ENCODE data around the gene DSC1. TPM values are rescaled to one million over a fixed set of nuclear protein-coding genes. Genes with fewer than 3 reads are reported as not detected.

DSC1 gene
- total RNA-seq, 1 experiment from 2014 or later: not detected

- Histone ChIP-seq H3K9me2 (ENCODE audit: insufficient read depth) (no peaks in the 10 kb centered on the region), H3K4me2 (ENCODE audit: low read length) (no peak overlapping the region), H3K4me1 (ENCODE audit: control insufficient read depth in 1 of 2, insufficient read depth in 2 of 2, low read length in 2 of 2) (no peaks in the 10 kb centered on the region; a peak in 1 of 4 replicates), H3K9me3 (ENCODE audit: control insufficient read depth in 1 of 2, insufficient read depth in 1 of 2, low read depth in 1 of 2, low read length in 2 of 2) (no peaks in the 10 kb centered on the region), H4K20me1 (ENCODE audit: insufficient read depth) (no peaks in the 10 kb centered on the region), H3K79me2 (ENCODE audit: insufficient read depth, low read length) (no peaks in the 10 kb centered on the region), H3K36me3 (ENCODE audit: control insufficient read depth in 1 of 2, insufficient read depth in 2 of 2, low read length in 2 of 2) (no peaks in the 10 kb centered on the region), H3K27me3 (ENCODE audit: insufficient read depth, low read length) (no peaks in the 10 kb centered on the region), H2AFZ (ENCODE audit: low read depth, low read length, poor library complexity, severe bottlenecking) (peak overlapping the region; percentile 26), H3K9ac (ENCODE audit: low read length) (no peak overlapping the region), H3K27ac (ENCODE audit: low read depth, low read length) (no peak overlapping the region), H3K4me3 (replicated peaks in 1 of 2; ENCODE audit: low read depth in 1 of 2, low read length in 2 of 2) (no peak overlapping the region)
- ChIA-PET RAD21 (ENCODE audit: low non-redundant PET in 1 of 2, low total read pairs in 2 of 2, uncharacterized antibody in 2 of 2, unreplicated experiment in 2 of 2) (no interaction called here), POLR2A (no interaction called here), CTCF (no interaction called here)
- BruUV-seq (replicated peaks): no TSS peak
- TF ChIP-seq POLR2A (IDR thresholded peaks at IDR 0.05; ENCODE audit: borderline replicate concordance, extremely low read depth, insufficient read depth, insufficient read length): no peak
- TF ChIP-seq FOSL1 (IDR thresholded peaks at IDR 0.05; ENCODE audit: low read depth): no peak
- no peak for TF ChIP-seq REST (IDR thresholded peaks at IDR 0.05; ENCODE audit: low read depth)
- no peak for TF ChIP-seq SRF (IDR thresholded peaks at IDR 0.05; ENCODE audit: low read depth)
- TF ChIP-seq, protein P1, sequence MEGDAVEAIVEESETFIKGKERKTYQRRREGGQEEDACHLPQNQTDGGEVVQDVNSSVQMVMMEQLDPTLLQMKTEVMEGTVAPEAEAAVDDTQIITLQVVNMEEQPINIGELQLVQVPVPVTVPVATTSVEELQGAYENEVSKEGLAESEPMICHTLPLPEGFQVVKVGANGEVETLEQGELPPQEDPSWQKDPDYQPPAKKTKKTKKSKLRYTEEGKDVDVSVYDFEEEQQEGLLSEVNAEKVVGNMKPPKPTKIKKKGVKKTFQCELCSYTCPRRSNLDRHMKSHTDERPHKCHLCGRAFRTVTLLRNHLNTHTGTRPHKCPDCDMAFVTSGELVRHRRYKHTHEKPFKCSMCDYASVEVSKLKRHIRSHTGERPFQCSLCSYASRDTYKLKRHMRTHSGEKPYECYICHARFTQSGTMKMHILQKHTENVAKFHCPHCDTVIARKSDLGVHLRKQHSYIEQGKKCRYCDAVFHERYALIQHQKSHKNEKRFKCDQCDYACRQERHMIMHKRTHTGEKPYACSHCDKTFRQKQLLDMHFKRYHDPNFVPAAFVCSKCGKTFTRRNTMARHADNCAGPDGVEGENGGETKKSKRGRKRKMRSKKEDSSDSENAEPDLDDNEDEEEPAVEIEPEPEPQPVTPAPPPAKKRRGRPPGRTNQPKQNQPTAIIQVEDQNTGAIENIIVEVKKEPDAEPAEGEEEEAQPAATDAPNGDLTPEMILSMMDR (IDR thresholded peaks at IDR 0.05 in 2 of 3, conservative IDR thresholded peaks at IDR 0.05 in 1 of 3; ENCODE audit: borderline replicate concordance in 1 of 3, insufficient read depth in 1 of 3, low read depth in 2 of 3, low read length in 2 of 3): no peak
- TF ChIP-seq, protein P2, sequence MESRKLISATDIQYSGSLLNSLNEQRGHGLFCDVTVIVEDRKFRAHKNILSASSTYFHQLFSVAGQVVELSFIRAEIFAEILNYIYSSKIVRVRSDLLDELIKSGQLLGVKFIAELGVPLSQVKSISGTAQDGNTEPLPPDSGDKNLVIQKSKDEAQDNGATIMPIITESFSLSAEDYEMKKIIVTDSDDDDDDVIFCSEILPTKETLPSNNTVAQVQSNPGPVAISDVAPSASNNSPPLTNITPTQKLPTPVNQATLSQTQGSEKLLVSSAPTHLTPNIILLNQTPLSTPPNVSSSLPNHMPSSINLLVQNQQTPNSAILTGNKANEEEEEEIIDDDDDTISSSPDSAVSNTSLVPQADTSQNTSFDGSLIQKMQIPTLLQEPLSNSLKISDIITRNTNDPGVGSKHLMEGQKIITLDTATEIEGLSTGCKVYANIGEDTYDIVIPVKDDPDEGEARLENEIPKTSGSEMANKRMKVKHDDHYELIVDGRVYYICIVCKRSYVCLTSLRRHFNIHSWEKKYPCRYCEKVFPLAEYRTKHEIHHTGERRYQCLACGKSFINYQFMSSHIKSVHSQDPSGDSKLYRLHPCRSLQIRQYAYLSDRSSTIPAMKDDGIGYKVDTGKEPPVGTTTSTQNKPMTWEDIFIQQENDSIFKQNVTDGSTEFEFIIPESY (IDR thresholded peaks at IDR 0.05; ENCODE audit: extremely low read depth, insufficient replicate concordance, low read length): no peak
- TF ChIP-seq TCF7L2 (IDR thresholded peaks at IDR 0.05; ENCODE audit: borderline replicate concordance, extremely low read depth, insufficient read depth, insufficient read length): no peak
- no peak for TF ChIP-seq SIN3A (IDR thresholded peaks at IDR 0.05; ENCODE audit: low read depth)
- no peak for TF ChIP-seq CEBPB (IDR thresholded peaks at IDR 0.05; ENCODE audit: low read depth)
- no peak for TF ChIP-seq ZNF274 (IDR thresholded peaks at IDR 0.05; ENCODE audit: low read depth, low read length)
- no peak for TF ChIP-seq CBX3 (IDR thresholded peaks at IDR 0.05; ENCODE audit: low read depth)
- no peak for TF ChIP-seq POLR2AphosphoS5 (IDR thresholded peaks at IDR 0.05; ENCODE audit: low read depth, low read length)
- TF ChIP-seq ELF1 (IDR thresholded peaks at IDR 0.05; ENCODE audit: borderline replicate concordance, low read depth): no peak
- no peak for TF ChIP-seq MAX (IDR thresholded peaks at IDR 0.05)
- no peak for TF ChIP-seq EZH2phosphoT487 (IDR thresholded peaks at IDR 0.05; ENCODE audit: borderline replicate concordance)
- no peak for TF ChIP-seq RAD21 (IDR thresholded peaks at IDR 0.05; ENCODE audit: low read depth)
- TF ChIP-seq, protein P3, sequence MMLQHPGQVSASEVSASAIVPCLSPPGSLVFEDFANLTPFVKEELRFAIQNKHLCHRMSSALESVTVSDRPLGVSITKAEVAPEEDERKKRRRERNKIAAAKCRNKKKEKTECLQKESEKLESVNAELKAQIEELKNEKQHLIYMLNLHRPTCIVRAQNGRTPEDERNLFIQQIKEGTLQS (IDR thresholded peaks at IDR 0.05): no peak
- intact Hi-C loops (cut with micrococcal nuclease): no loop called here
- DNase-seq (ENCODE audit: low read depth, low spot score): no peak
- ATAC-seq: no peak
Measured at GRCh38 chr18:31189757-31190156, 27.1 kb upstream of the DSC1 start.

All from HCT116 (cell line).